Iris pigment epithelial cell (primary cell): ENCODE results near the gene ARSB.

Experiments used
- DNase-seq: peaks from one replicate; pipeline ENCODE4 v3.0.0-alpha.2; 2011; ENCODE audit warnings: low read depth

ARSB gene

DNA sequence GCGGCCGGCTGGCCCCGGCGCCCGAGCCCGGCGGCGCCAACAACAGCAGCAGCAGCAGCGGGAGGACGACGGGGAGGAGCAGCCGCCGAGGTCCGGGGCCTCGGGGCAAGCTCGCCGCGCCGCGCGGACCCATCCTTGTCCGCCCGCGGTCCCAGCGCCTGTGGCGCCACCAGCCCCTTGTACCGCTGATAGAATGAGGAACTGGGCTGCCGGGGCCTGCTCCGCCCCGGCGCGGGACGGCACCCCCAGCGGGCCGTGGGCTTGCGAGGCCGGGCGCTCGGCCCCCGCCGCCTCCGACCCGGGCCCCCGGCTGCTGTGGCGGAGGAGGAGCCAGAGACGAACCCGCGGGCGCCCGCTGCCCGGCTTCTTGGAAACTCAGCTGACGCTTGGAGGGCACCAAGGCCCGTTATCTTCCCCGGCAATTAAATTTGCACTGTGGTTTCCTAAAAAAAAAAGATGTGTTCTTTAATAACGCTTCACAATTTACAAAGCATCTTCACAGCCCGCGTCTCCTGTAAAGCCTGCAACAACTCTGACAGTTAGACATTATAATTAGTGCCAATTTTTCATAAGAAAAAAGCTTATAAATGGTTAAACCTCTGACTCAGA is at the start of gene ARSB:
Gene ARSB (minus strand): TSS at position 195 of the 609 bp plus-strand sequence. CDS start 62 bp downstream, at position 133.
- no peak for DNase-seq

DNA sequence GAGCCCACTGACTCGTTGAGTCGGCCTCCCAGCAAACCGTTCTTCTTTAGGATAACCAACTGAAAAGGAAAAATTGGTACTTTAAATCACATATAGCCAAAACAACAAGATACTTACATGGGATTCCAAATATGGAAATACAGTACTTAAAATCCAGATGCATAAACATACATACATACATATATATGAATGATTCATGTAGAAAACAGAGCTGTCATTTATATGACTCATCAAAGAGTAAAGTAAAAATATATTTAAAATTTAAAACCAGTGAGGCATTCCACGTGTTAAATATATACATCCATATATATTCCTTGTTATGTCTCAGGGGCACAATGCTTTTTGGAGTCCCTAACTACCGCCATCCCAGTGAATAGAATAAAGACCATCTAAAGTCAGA is 47.7 kb upstream of the ARSB start:
- DNase-seq, result no peak

DNA sequence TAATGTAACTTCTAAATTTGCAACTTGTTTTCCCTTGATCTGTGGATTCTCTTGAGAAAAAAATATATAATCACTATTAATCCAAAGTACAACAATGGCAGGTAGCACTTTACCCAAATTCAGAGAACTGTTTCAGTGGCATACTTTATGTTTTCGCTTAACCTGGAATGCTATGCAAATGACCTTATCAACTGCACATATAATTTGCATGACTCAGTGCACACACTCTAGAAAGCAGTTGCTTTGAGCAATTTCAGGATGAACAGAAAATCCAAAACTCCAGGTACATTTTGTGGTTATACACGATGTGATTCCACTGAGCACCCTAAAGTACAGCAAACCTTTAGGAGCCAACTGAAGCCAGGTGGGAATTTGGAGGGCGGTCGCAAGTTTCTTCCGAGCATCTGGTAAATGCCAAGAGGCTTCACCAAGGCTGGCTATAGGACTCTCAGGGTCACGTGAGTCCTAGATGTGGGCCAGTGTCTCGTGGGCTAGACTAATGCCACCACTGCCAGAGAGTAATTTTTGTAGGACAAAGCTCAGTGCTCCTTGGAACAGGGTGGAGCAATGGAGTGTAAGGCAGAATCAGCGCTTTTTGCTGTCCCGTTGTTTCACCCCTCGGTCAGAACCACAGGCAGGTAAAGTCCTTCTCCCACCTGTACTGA is 47.1 kb upstream of the ARSB start:
- DNase-seq, result no peak

DNA sequence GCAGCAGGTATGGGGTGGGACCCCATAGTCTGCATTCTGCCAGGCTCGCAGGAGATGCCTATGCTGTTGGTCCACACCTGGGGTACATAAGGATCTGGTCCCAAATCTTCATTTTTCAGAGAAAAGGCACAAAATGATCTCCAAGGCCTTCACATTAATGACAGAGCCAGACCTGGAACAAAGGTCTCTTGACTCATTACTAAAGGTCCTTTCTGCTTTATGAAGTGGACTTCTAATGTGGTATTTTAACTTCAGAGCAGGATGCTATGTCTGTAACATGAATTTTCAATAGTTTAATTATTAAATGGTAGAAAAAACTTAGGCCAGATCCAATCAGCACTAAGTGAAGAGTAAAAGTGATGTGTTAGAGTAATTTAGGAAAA is 46.4 kb upstream of the ARSB start:
- no peak for DNase-seq

DNA sequence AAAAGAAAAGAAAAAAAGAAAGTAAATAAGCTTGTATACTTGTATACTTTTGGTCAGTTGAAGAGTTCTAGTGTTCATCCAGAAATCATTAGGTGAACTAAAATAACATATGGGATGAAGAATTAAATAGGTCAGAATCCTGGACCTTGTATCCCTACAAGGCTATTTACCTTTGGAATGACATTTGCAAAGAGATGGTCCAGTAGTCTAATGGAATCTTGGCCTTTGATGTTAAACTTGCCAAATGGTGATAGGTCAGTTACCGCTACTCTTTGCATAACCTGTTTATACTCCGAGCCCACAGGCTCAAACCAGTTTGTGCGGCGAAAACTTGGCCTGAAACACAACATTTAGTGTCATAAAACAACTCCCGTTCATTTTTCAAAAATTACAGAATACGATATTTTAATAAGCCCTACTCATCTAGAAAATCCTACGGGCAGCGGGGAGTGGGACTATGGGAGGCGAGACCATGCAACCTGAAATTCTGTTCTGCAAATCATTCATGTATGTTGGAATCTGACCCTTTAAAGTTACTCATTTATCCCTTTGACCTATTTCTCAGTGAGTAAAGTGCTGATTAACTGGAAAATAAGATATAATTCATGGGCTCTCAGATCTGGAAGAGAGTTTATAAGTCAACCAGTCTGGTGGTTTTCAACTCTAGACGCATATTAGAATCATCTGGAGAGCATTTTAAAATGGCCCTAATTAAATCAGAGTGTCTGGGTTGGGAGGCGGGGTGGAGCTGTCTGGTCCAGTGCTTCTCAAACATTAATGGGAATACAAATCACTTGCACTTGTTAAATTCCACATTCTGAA is 45.8 kb upstream of the ARSB start:
- no peak for DNase-seq

DNA sequence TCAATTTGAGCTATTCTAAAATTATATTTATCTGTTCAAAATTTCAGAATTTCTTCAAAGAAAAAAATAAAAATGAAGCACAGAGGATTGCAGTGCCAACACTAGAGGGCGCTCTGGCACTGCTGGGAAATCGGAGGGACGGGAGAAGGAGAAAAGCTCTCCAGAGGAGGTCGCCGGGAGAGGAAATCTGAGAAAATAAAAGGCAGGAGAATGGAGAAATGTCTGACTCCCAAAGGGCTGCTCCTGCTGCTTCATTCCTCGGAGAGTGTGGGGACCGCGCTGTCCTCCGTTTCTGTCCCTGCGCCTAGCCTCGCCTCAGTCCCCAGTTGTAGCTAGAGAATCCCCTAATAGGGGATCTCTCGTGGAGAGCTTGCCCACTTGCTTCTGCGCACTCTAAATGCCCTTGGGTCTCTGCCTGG is 40.0 kb upstream of the ARSB start:
- DNase-seq, result peak; percentile 65

DNA sequence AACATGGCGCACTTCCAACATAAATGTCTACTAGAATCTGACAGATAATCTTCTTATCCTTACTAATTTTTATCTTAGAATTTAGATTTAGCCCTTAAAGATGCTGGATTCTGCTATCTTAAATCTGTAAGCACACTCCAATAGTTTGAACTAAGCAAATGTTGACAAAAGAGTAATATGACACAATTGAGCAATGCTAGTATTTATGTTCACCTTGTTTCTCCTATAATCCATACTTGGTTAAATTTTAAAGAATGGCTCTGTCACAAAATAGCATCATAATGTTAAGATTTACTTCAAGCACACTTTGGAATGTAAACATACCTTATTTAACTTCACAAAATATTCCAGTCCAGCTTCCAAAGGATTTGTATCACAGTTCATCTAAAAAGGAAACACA is 38.8 kb upstream of the ARSB start:
- no peak for DNase-seq

DNA sequence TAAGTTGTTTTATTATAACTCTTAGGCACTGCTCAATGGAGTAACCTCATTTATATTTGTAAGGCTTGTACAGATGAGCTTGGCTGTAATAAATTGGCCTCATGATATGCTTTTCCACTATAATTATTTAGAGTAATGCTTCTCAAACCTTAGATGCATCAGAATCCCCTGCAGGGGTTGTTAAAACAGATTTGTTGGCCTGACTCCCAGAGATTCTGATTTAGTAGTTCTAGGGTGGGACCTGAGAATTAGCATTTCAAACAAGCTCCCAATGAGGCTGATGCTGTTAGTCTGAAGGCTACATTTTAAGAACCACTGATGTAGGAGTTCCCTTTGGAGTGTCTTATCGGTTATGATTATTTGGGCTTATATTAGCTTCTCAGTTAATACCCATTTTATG is 38.2 kb upstream of the ARSB start:
- no peak for DNase-seq

DNA sequence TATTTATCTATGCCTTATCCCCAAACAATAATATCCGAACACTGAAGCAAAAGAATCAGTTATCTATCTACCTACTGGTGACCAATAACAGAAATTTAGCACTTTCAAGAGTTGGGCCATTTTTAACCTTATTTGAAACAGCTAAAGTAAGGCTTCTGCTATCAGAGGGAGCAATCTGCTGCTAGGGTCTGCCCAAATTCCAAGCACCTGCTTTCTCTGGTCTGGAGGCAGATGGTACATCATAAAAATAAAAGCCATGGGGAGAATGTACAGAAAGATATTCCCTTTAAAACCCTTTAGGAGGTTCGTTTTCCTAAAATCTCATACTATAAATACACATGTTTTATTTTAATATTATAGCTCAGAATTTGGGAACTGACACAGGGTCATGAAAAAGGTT is 37.7 kb upstream of the ARSB start:
- DNase-seq, result no peak

DNA sequence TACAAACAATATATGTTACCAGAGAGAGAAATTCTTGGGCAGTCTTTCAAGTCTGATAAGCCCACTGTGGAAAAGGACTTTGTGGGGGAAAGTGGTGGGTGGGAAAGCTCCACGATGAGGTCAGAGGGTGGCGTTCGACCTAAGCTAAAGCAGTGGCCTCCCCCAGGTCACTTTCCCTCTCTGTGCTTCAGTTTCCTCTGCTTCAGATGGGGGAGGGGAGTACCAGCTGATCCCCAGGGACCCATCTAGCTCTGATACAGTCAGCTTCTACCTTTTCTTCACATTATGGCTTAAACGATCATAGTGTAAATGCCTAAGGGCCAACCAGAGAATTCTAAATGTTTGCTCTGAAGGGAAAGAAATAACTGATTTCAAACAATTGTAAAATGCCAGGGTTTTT is 36.6 kb upstream of the ARSB start:
- DNase-seq, result no peak

DNA sequence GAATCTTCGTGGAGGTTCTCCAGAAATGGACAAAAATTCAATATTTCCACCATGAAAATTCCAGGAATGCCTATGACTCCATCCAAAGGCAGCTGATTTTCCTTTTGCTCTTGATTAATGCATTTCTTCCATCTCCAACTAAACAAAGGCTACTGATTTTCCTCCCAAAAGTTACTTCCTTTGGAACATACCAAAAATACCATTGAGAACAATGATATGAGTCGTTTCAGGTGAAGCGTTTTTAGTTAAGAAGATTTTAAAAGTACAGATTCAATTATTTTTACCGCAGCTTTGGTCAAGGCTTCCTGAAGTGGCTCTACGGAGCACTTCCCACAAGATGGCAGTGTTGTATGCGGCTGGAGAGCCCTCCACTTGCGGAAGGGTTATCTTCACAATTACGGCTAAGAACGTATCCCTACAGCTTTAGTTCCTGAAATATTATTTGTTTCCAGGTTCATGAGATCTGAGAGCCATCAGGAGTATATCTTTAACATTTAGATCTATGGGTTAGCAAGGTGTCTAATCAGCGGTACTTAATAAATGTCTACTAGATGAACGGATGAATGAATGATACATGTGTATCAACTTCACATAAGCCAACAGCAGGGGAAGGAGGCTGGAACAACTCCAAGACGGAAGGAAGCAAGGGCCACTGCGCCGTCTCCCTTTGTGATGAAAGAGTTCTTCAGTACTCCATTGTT is 35.9 kb upstream of the ARSB start:
- peak; percentile 76 for DNase-seq

DNA sequence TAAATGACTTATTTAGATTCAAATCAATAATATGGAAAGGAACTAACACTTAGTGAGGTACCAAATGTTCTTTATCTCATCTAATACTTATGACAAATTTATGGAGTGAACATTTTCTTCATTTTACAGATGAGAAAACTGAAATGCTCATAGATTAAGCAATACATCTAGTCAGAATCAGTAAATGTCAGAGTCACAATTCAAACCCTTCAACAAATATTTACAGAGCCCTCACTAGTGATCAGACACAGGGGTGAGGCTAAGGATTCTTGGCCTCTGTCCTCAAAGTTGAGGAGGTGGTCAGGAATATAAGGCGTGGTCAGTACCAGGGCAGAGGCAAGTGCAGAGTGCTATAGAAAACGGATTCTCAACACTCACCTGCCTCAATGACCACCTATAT is 29.5 kb upstream of the ARSB start:
- no peak for DNase-seq

DNA sequence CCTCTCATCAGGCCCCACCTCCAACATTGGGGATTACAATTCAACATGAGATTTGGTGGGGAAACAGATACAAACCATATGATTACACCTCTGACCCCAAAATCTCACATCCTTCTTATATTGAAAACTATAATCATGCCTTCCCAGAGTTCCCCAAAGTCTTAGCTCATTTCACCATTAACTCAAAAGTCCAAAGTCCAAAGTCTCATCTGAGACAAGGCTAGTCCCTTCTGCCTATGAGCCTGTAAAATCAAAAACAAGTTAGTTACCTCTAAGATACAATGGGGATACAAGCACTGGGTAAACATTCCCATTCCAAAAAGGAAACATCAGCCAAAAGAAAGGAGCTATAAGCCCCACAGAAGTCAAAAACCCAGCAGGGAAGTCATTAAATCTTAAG is 26.8 kb upstream of the ARSB start:
- no peak for DNase-seq

DNA sequence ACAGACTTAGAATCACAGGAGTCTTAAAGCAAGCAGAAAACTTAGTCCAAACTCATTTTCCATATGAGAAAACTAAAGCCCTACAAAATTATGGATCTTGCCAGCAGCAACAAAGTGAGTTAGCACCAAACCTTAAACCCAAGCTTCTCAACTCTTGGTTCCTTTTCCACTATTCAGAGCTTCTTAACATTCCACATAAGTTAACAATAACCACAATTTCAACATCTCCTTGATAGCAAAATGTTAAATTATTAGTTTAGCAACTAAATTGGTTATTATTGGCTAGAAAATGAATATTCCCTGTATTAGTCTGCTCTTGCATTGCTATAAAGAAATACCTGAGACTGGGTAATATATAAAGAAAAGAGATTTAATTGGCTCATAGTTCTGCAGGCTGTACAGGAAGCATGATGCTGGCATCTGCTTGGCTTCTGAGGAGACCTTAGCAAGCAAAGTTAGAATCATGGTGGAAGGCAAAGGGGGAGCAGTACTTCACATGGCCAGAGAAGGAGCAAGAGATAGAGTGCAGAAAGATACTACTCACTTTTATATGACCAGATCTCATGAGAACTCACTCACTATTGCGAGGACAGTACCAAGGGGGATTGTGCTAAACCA is 26.2 kb upstream of the ARSB start:
- peak; percentile 16 for DNase-seq

DNA sequence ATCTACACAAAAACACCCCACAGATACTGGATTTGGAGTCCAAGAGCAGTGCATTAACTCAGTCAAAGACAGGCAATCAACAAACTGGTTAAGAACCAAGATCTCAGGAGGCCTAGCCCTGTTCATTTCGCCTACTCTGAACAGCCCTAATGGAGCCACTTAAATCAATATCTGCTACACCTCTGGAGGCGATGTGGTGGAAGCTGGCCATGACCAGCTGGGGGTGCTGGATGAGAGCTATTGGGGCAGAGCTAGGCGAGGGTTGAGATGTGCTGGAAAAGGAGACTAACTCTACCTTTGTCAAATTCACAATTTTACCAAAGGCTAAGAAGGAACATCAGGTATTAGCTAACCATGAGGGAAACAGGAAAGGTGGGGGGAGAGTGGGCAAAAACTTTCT is 23.3 kb upstream of the ARSB start:
- no peak for DNase-seq

DNA sequence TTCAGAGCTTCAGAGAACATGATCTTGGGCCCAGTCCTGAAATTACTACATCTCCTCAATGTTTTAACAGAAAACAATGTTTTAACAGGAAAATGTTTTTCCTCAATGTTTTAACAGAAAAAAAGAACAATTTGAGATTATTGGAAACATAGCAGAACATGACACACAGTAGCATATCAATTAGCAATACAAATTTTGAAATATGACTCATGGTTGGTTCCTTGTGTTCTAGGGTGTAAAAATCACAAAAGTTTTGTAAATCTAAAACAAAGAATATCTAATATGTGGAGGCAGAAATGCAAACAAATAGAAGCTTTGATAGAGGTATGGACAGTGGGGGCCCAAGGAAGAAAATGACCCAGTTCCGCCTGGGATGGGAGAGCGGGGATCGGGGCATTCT is 22.8 kb upstream of the ARSB start:
- no peak for DNase-seq

DNA sequence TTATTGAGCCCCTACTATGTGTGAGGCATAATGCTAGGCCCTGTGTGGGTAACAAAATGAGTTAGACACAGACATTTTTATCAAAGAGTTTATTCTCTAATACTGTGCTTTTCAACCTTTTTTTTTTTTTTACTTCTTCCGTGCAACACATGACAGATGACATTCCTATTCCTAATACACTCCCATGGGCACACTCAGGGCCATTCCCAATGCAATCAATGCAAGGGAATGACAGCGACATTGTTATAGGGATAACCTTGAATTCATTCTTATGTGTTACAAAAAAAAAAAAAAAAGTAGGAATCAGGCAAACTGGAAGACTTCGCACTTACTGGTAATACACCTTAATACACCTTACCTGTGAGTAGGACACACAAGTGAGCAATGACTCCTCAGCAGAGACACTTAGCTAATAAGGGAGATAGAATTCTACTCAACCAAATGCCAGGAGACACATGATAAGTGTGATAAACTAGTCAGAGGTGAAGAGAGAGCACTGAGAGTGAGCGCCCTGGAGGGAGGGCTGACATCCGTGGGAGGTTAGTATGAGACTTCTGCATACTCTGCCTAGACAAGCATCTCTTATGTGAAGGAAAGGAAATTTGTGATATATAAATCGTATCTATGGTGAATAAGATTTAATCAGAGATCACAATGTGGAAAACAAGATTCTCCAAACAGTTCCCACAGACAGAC is 21.0 kb upstream of the ARSB start:
- DNase-seq, result no peak

DNA sequence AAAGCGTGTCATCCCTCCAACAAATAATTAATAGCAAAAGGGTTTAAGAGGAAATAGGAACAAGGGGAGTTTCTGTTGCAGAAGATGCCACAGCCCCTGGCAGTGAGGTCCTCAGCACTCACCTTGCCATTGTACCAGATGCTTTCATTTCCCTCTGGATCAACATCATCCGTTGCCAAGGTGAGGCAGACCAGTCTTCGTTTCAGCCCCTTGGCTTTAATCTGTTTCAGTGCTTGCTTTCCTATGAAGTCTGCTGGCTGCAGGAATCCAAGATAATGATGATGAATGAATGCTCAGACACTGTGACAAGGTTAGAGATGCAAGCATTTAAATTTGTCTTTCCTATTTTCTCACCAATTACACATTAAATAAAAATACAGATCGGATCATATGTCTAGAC is 20.0 kb upstream of the ARSB start:
- no peak for DNase-seq

DNA sequence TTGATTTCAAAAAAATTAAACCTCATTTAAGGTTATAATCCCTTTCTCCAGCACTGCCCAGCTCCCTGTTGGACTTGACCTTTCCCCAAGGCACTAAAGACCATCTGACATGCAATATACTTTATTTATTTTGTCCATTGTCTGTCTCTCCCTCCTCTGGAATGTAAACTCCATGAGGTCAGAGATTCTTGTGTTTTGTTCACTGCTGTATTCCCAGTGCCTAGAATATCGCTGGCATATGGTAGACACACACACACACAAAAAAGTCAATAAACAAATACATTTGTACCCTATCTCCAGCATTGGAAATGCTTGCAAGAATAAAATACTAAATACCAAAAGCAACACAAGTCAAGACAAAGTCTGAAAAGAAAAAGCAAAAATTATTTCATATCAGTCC is 17.3 kb upstream of the ARSB start:
- no peak for DNase-seq

DNA sequence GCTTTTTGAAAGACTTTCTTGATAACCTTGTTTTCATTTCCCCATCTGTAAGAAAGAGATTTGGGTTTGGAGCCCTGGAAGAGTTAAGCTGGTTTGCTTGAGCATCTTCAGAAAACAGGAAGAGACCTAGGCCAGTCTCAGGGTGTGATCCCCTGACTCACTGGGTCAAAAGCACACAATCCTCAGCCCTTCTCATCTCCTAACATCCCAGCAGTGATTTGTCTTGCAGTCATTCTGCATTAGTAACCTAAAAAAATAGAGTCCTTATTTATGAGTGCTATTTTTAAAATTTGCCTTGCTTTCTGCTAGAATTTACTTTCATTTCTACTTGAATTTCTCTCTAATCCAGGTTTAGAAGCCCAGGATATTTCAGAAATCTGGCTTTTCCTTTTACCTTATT is 16.4 kb upstream of the ARSB start:
- DNase-seq, result no peak

DNA sequence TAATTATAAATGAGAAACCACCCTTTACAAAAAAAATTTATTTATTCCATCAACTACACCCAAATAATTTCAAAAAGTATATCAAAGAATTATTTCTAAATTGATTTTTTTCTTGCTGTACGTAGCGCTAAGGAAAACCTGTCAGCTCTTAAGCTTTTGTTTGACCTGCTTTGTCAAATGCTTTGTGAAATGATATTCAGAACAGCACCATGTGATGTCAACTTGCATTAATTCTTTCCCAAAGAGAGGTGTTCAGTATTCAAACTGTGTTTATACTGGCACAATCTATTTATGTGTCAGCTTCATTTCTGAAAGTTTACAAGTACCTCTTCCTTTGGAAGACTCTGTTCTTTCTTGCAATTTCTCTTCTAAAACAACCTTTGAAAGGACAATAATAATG is 12.0 kb upstream of the ARSB start:
- no peak for DNase-seq

DNA sequence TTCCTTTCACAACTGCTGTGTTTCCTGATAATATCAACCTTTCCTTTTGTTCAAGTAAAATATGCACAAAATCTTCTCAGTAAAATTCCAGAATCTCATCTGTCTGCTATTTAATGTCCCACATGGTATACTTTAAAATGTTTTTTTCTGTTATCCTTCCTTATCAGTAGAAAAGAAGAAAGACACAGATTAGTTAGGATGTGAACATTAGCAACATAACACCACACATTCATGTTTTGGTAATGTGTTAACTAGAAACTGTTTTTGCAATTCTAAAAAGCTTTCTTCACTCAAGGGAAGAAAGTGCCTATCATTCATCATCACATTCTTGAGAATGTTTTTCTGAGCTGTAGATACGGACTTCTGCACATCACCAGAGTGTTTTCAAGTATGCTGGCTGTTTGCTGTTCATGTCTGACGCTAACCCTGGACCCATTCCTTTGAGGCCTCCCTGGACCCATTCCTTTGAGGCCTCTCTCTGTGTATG is 10.5 kb upstream of the ARSB start:
- no peak for DNase-seq
